Measurements from ENCODE around the gene ZC2HC1B.

- TF ChIP-seq CTCF (IDR thresholded peaks at IDR 0.05; ENCODE audit: low read depth, low read length, missing input control) (no peak), NR2F2 (IDR thresholded peaks at IDR 0.05) (no peak), EGR1 (IDR thresholded peaks at IDR 0.05; ENCODE audit: low read depth in 2 of 2) (no peak), RAD21 (IDR thresholded peaks at IDR 0.05) (no peak), RXRA (IDR thresholded peaks at IDR 0.05) (no peak), JUND (IDR thresholded peaks at IDR 0.05) (no peak), ATF3 (IDR thresholded peaks at IDR 0.05) (no peak), ZBTB33 (IDR thresholded peaks at IDR 0.05) (no peak), REST (IDR thresholded peaks at IDR 0.05) (no peak), YY1 (IDR thresholded peaks at IDR 0.05) (no peak), TAF1 (conservative IDR thresholded peaks at IDR 0.05) (no peak), GABPA (IDR thresholded peaks at IDR 0.05 in 1 of 2, conservative IDR thresholded peaks at IDR 0.05 in 1 of 2) (no peak), FOXA1 (IDR thresholded peaks at IDR 0.05) (no peak)
These were observed 7.9 kb downstream of the ZC2HC1B start for GRCh38 chr6:143872201-143872600.

All from liver (tissue), 3 donors.